MG63 (cell line): ENCODE results near the gene CYRIA. TPM values are rescaled to one million over a fixed set of nuclear protein-coding genes. Genes with fewer than 3 reads are reported as not detected.

Experiments
- DNase-seq: peaks from one replicate; pipeline ENCODE4 v3.0.0-alpha.2; 2020
- H3K27me3 ChIP-seq: fragments of 250-450 bp; sonication (Bioruptor Pico); 2 replicates; pipeline ENCODE4 v1.5.1; 2020; ENCODE audit warnings: mild to moderate bottlenecking, moderate library complexity
- H3K36me3 ChIP-seq: fragments of 250-450 bp; sonication (Bioruptor Pico); 2 replicates; pipeline ENCODE4 v1.5.1; 2020; ENCODE audit warnings: mild to moderate bottlenecking, moderate library complexity
- H3K4me3 ChIP-seq: fragments of 250-450 bp; sonication (Bioruptor Pico); 2 replicates; pipeline ENCODE4 v1.5.1; 2020; ENCODE audit warnings: mild to moderate bottlenecking, moderate library complexity
- H3K9me3 ChIP-seq: fragments of 250-450 bp; sonication (Bioruptor Pico); 2 replicates; pipeline ENCODE4 v1.5.1; 2020; ENCODE audit warnings: mild to moderate bottlenecking, moderate library complexity
- total RNA-seq: library from RNA; depleted of rRNA; stranded (reverse); fragments of >200 nt; shearing (Covaris generic); gene quantifications from 2 replicates; pipeline ENCODE4 v1.2.3, GENCODE V29; 2014; ENCODE audit warnings: low replicate concordance

Gene CYRIA
- total RNA-seq, 1 experiment from 2014 or later, result 0.69 TPM

- DNase-seq, result no peak
Observed at GRCh38 chr2:16644221-16644925, 21.3 kb downstream of the CYRIA start.

GRCh38 chr2:16643099-16643498, 22.5 kb downstream of the CYRIA start:
- Histone ChIP-seq H3K4me3 (no peak overlapping the region), H3K27me3 (no peaks in the 10 kb centered on the region), H3K9me3 (no peaks in the 10 kb centered on the region), H3K36me3 (no peaks in the 10 kb centered on the region)
- DNase-seq, result no peak

More at GRCh38 chr2:16644221-16644925, 21.3 kb downstream of the CYRIA start:
- Histone ChIP-seq H3K9me3 (no peaks in the 10 kb centered on the region), H3K27me3 (no peaks in the 10 kb centered on the region), H3K4me3 (no peak overlapping the region), H3K36me3 (no peaks in the 10 kb centered on the region)

GRCh38 chr2:16642088-16642487, 23.5 kb downstream of the CYRIA start:
- H3K9me3 ChIP-seq, result peaks cover under 1% of the 10 kb centered on the region; the same call in 1 of the 2 replicates
- no peaks in the 10 kb centered on the region for H3K27me3 ChIP-seq
- DNase-seq, result no peak
- no peaks in the 10 kb centered on the region for H3K36me3 ChIP-seq
- no peak overlapping the region for H3K4me3 ChIP-seq

- peaks cover 2% of the 10 kb centered on the region; the same call in 1 of the 2 replicates for H3K9me3 ChIP-seq
- H3K4me3 ChIP-seq, result no peak overlapping the region
- no peak for DNase-seq
- no peaks in the 10 kb centered on the region for H3K36me3 ChIP-seq
- H3K27me3 ChIP-seq, result no peaks in the 10 kb centered on the region
Observed at GRCh38 chr2:16641509-16641908, 24.1 kb downstream of the CYRIA start.

GRCh38 chr2:16640867-16641266, 24.8 kb downstream of the CYRIA start:
- H3K9me3 ChIP-seq, result peaks cover 2% of the 10 kb centered on the region; the same call in 1 of the 2 replicates
- H3K4me3 ChIP-seq, result no peak overlapping the region
- H3K27me3 ChIP-seq, result no peaks in the 10 kb centered on the region
- DNase-seq, result no peak
- no peaks in the 10 kb centered on the region for H3K36me3 ChIP-seq

GRCh38 chr2:16640001-16640700, 25.5 kb downstream of the CYRIA start:
- no peak overlapping the region for H3K4me3 ChIP-seq
- no peaks in the 10 kb centered on the region for H3K27me3 ChIP-seq
- no peaks in the 10 kb centered on the region for H3K36me3 ChIP-seq
- DNase-seq, result no peak
- H3K9me3 ChIP-seq, result peaks cover 2% of the 10 kb centered on the region; the same call in 1 of the 2 replicates

GRCh38 chr2:16639431-16639830, 26.2 kb downstream of the CYRIA start:
- Histone ChIP-seq H3K9me3 (peaks cover 2% of the 10 kb centered on the region; the same call in 1 of the 2 replicates), H3K27me3 (no peaks in the 10 kb centered on the region), H3K36me3 (no peaks in the 10 kb centered on the region), H3K4me3 (no peak overlapping the region)
- DNase-seq, result no peak

GRCh38 chr2:16638946-16639345, 26.7 kb downstream of the CYRIA start:
- peaks cover 2% of the 10 kb centered on the region; the same call in 1 of the 2 replicates for H3K9me3 ChIP-seq
- DNase-seq, result no peak
- H3K36me3 ChIP-seq, result no peaks in the 10 kb centered on the region
- H3K4me3 ChIP-seq, result no peak overlapping the region
- H3K27me3 ChIP-seq, result no peaks in the 10 kb centered on the region

GRCh38 chr2:16637304-16637703, 28.3 kb downstream of the CYRIA start:
- no peaks in the 10 kb centered on the region for H3K27me3 ChIP-seq
- peaks cover 2% of the 10 kb centered on the region; the same call in 1 of the 2 replicates for H3K9me3 ChIP-seq
- no peaks in the 10 kb centered on the region for H3K36me3 ChIP-seq
- no peak overlapping the region for H3K4me3 ChIP-seq
- DNase-seq, result no peak

GRCh38 chr2:16635791-16636699, 29.6 kb downstream of the CYRIA start:
- H3K27me3 ChIP-seq, result no peaks in the 10 kb centered on the region
- H3K36me3 ChIP-seq, result no peaks in the 10 kb centered on the region
- H3K4me3 ChIP-seq, result no peak overlapping the region
- peak; percentile 12 for DNase-seq
- H3K9me3 ChIP-seq, result peaks cover 2% of the 10 kb centered on the region; the same call in 1 of the 2 replicates

GRCh38 chr2:16633621-16634430, 31.8 kb downstream of the CYRIA start:
- Histone ChIP-seq H3K9me3 (peaks cover 2% of the 10 kb centered on the region; the same call in 1 of the 2 replicates), H3K27me3 (no peaks in the 10 kb centered on the region), H3K4me3 (no peak overlapping the region), H3K36me3 (no peaks in the 10 kb centered on the region)
- DNase-seq, result no peak

- Histone ChIP-seq H3K36me3 (no peaks in the 10 kb centered on the region), H3K9me3 (peaks cover 2% of the 10 kb centered on the region; the same call in 1 of the 2 replicates), H3K27me3 (no peaks in the 10 kb centered on the region), H3K4me3 (no peak overlapping the region)
- no peak for DNase-seq
Observed at GRCh38 chr2:16632598-16632997, 33.0 kb downstream of the CYRIA start.

- DNase-seq, result no peak
- no peaks in the 10 kb centered on the region for H3K27me3 ChIP-seq
Observed at GRCh38 chr2:16630463-16630862, 35.2 kb downstream of the CYRIA start.

GRCh38 chr2:16629770-16630169, 35.9 kb downstream of the CYRIA start:
- H3K27me3 ChIP-seq, result no peaks in the 10 kb centered on the region
- no peak overlapping the region for H3K4me3 ChIP-seq
- H3K9me3 ChIP-seq, result no peaks in the 10 kb centered on the region
- no peaks in the 10 kb centered on the region for H3K36me3 ChIP-seq
- no peak for DNase-seq

More at GRCh38 chr2:16630463-16630862, 35.2 kb downstream of the CYRIA start:
- Histone ChIP-seq H3K36me3 (no peaks in the 10 kb centered on the region), H3K4me3 (no peak overlapping the region), H3K9me3 (no peaks in the 10 kb centered on the region)

- no peak for DNase-seq
- no peaks in the 10 kb centered on the region for H3K9me3 ChIP-seq
- H3K36me3 ChIP-seq, result no peaks in the 10 kb centered on the region
- no peaks in the 10 kb centered on the region for H3K27me3 ChIP-seq
- no peak overlapping the region for H3K4me3 ChIP-seq
Observed at GRCh38 chr2:16629044-16629443, 36.6 kb downstream of the CYRIA start.

GRCh38 chr2:16628314-16628713, 37.3 kb downstream of the CYRIA start:
- H3K27me3 ChIP-seq, result no peaks in the 10 kb centered on the region
- H3K4me3 ChIP-seq, result no peak overlapping the region
- H3K9me3 ChIP-seq, result no peaks in the 10 kb centered on the region
- no peak for DNase-seq
- no peaks in the 10 kb centered on the region for H3K36me3 ChIP-seq
